B cell (primary cell): ENCODE results near the gene ADAM12. TPM values are rescaled to one million over a fixed set of nuclear protein-coding genes. Genes with fewer than 3 reads are reported as not detected.

Source experiments
- ATAC-seq: fragments of 200-7000 bp; cut with Tn5 transposase; one replicate; pipeline ENCODE4 v1.10.0; 2021; ENCODE audit warnings: low read depth, mild to moderate bottlenecking, moderate number of reproducible peaks, moderate library complexity
- CTCF ChIA-PET: fragments of 350-600 bp; sonication (Branson Sonifier 250); formaldehyde crosslinking; loops from one replicate; lab custom pipeline; 2021; ENCODE audit warnings: antibody characterized with exemption, inconsistent platforms; lab: Charles Lee
- POLR2A ChIA-PET: fragments of 350-600 bp; sonication (Branson Sonifier 250); formaldehyde crosslinking; loops from one replicate; lab custom pipeline; 2021; ENCODE audit warnings: antibody characterized with exemption; lab: Charles Lee
- DNase-seq: peaks from one replicate; pipeline ENCODE4 v3.0.0; 2013
- H2AFZ ChIP-seq: 2 replicates; pipeline ENCODE4 v1.6.1; 2012; ENCODE audit warnings: mild to moderate bottlenecking, low read depth, low read length; ENCODE audit not compliant: insufficient read depth, poor library complexity, severe bottlenecking
- H3K27ac ChIP-seq, 2 donors: 1 replicate in 1 of 2; 2 replicates in 1 of 2; pipeline ENCODE4 v1.5.1; 2012 to 2013; ENCODE audit warnings: low read length in 2 of 2, mild to moderate bottlenecking in 2 of 2, moderate library complexity in 1 of 2
- H3K27me3 ChIP-seq, 4 experiments: fragments of 200-600 bp in 1 of 4; sonication (generic) in 1 of 4; replicated peaks in 1 of 4; 1 replicate in 2 of 4; 2 replicates in 2 of 4; pipeline versions ENCODE4 v1.6.1 to v1.7.0; 2013 to 2016; ENCODE audit warnings: low read length in 3 of 4, mild to moderate bottlenecking in 2 of 4, mixed read lengths in 1 of 4, moderate library complexity in 1 of 4; ENCODE audit not compliant: insufficient read depth in 4 of 4, control insufficient read depth in 3 of 4; ENCODE audit errors: control extremely low read depth in 1 of 4
- H3K36me3 ChIP-seq, 2 experiments: replicated peaks in 1 of 2; 1 replicate in 1 of 2; 2 replicates in 1 of 2; pipeline versions ENCODE4 v1.6.1 to v1.7.1; 2013; ENCODE audit warnings: low read length in 1 of 2; ENCODE audit not compliant: insufficient read depth in 2 of 2, control insufficient read depth in 1 of 2; ENCODE audit errors: control extremely low read depth in 1 of 2, extremely low read depth in 1 of 2
- H3K4me1 ChIP-seq, 2 donors: fragments of 200-600 bp in 1 of 2; sonication (generic) in 1 of 2; 1 replicate in 1 of 2; 2 replicates in 1 of 2; pipeline versions ENCODE4 v1.5.1 to v1.6.1; 2013 to 2017; ENCODE audit warnings: low read length in 2 of 2; ENCODE audit not compliant: control insufficient read depth in 2 of 2, insufficient read depth in 2 of 2
- H3K4me2 ChIP-seq: replicated peaks from 2 replicates; pipeline ENCODE3; 2012; ENCODE audit warnings: mild to moderate bottlenecking, low read depth, low read length; ENCODE audit not compliant: poor library complexity, severe bottlenecking
- H3K4me3 ChIP-seq, 5 experiments: fragments of 200-600 bp in 1 of 5; sonication (generic) in 1 of 5; 1 replicate in 3 of 5; 2 replicates in 2 of 5; pipeline versions ENCODE4 v1.5.1 to v1.7.0; 2011 to 2016; ENCODE audit warnings: low read length in 4 of 5, mild to moderate bottlenecking in 4 of 5, low read depth in 2 of 5, control low read depth in 1 of 5, moderate library complexity in 1 of 5; ENCODE audit not compliant: insufficient read depth in 1 of 5; ENCODE audit errors: control extremely low read depth in 1 of 5, extremely low read depth in 1 of 5
- H3K79me2 ChIP-seq: fragments of 200-600 bp; sonication (generic); one replicate; pipeline ENCODE4 v1.6.0; 2016; ENCODE audit warnings: low read length; ENCODE audit not compliant: control insufficient read depth, insufficient read depth
- H3K9ac ChIP-seq: fragments of 200-600 bp; sonication (generic); 2 replicates; pipeline ENCODE4 v1.6.1; 2017; ENCODE audit warnings: mild to moderate bottlenecking, low read length, moderate library complexity
- H3K9me3 ChIP-seq, 3 donors: one replicate each; pipeline versions ENCODE4 v1.6.1 to v1.7.1; 2013; ENCODE audit warnings: low read length in 2 of 3; ENCODE audit not compliant: control insufficient read depth in 2 of 3, insufficient read depth in 1 of 3; ENCODE audit errors: control extremely low read depth in 1 of 3
- H4K20me1 ChIP-seq: 2 replicates; pipeline ENCODE4 v1.6.0; 2012; ENCODE audit warnings: mild to moderate bottlenecking, low read length; ENCODE audit not compliant: insufficient read depth, control insufficient read depth, poor library complexity, severe bottlenecking
- H3K27ac Mint-ChIP-seq: one replicate; pipeline ENCODE4 v1.8.0; 2021; ENCODE audit warnings: mixed read lengths
- H3K27me3 Mint-ChIP-seq: one replicate; pipeline ENCODE4 v1.8.0; 2021; ENCODE audit warnings: mixed read lengths
- H3K4me1 Mint-ChIP-seq: one replicate; pipeline ENCODE4 v1.8.0; 2021; ENCODE audit warnings: mixed read lengths
- H3K4me3 Mint-ChIP-seq: one replicate; pipeline ENCODE4 v1.8.0; 2021; ENCODE audit warnings: mixed read lengths
- H3K9me3 Mint-ChIP-seq: one replicate; pipeline ENCODE4 v1.8.0; 2022; ENCODE audit warnings: mixed read lengths; ENCODE audit not compliant: insufficient read depth
- CTCF ChIP-seq: fragments of 200-600 bp; IDR thresholded peaks from one replicate; pipeline ENCODE4 v1.8.0; 2022; ENCODE audit warnings: antibody characterized with exemption, mild to moderate bottlenecking
- EZH2 ChIP-seq: IDR thresholded peaks from 2 replicates; pipeline ENCODE4 v1.6.1; 2012; ENCODE audit warnings: borderline replicate concordance, low read depth, mild to moderate bottlenecking, moderate library complexity, low read length; ENCODE audit not compliant: insufficient read depth, poor library complexity, severe bottlenecking
- WGBS: methylation state at CpG from one replicate; pipeline ENCODE4 v1.1.5; 2013; ENCODE audit warnings: missing lambda C conversion rate; ENCODE audit not compliant: insufficient coverage; 5-methylcytosine and 5-hydroxymethylcytosine counted together
- intact Hi-C: fragments of 100-400 bp; cut with micrococcal nuclease; formaldehyde crosslinking; loops from one replicate; pipeline ENCODE4 v1.10.0; 2022
- polyA plus RNA-seq: library from polyadenylated mRNA; depleted of rRNA; stranded (reverse); fragments of >200 nt; gene quantifications from 2 replicates; pipeline ENCODE4 v1.2.3, GENCODE V29; 2012
- total RNA-seq, 2 donors: library from RNA; stranded (reverse); fragments of 120-200 nt in 1 of 2; gene quantifications; 1 replicate in 1 of 2; 2 replicates in 1 of 2; pipeline versions ENCODE4 v1.2.3 to v1.2.4, GENCODE V29; 2013 to 2022

ADAM12 gene
- total and polyA plus RNA-seq, 2 donors (not counting 1 experiment from before 2014, with no cell fraction given) = 0.01 to 0.22 TPM

- intact Hi-C loops = no loop called here
- H3K4me3 ChIP-seq = no peak overlapping the region
- H3K4me2 ChIP-seq = no peak overlapping the region
- ATAC-seq (no peak), DNase-seq (no peak)
- CTCF ChIA-PET = no interaction called here
- Mint-ChIP-seq H3K9me3 (no peaks in the 10 kb centered on the region), H3K4me1 (no peaks in the 10 kb centered on the region), H3K27me3 (peaks cover 3% of the 10 kb centered on the region), H3K4me3 (no peak overlapping the region), H3K27ac (no peak overlapping the region)
- H3K27ac ChIP-seq = no peak overlapping the region
- no peaks in the 10 kb centered on the region for H3K79me2 ChIP-seq
- no peaks in the 10 kb centered on the region for H3K36me3 ChIP-seq
- TF ChIP-seq EZH2 = no peak
- no peak for TF ChIP-seq CTCF
- no peak overlapping the region for H2AFZ ChIP-seq
- no peaks in the 10 kb centered on the region for H3K9me3 ChIP-seq
- no peaks in the 10 kb centered on the region for H3K27me3 ChIP-seq
- no peaks in the 10 kb centered on the region for H3K4me1 ChIP-seq
- POLR2A ChIA-PET = no interaction called here
- H3K9ac ChIP-seq = no peak overlapping the region
- H4K20me1 ChIP-seq = no peaks in the 10 kb centered on the region
- WGBS = 100% methylated on average over 1 of the region's 3 CpGs
These were observed 371.4 kb downstream of the ADAM12 start for GRCh38 chr10:126016882-126017281.

GRCh38 chr10:126016156-126016805, 372.0 kb downstream of the ADAM12 start:
- ChIA-PET CTCF (no interaction called here), POLR2A (no interaction called here)
- Histone ChIP-seq H3K4me2 (no peak overlapping the region), H3K9ac (no peak overlapping the region), H3K4me1 (no peaks in the 10 kb centered on the region), H4K20me1 (no peaks in the 10 kb centered on the region), H3K4me3 (no peak overlapping the region), H3K9me3 (no peaks in the 10 kb centered on the region), H3K79me2 (no peaks in the 10 kb centered on the region), H2AFZ (no peak overlapping the region), H3K27ac (no peak overlapping the region), H3K36me3 (no peaks in the 10 kb centered on the region), H3K27me3 (no peaks in the 10 kb centered on the region)
- Mint-ChIP-seq H3K4me1 (no peaks in the 10 kb centered on the region), H3K4me3 (no peak overlapping the region), H3K27me3 (no peaks in the 10 kb centered on the region), H3K27ac (no peak overlapping the region), H3K9me3 (no peaks in the 10 kb centered on the region)
- intact Hi-C loops = no loop called here
- ATAC-seq = no peak
- 97% methylated on average over 3 of the region's 4 CpGs for WGBS
- DNase-seq = no peak
- no peak for TF ChIP-seq EZH2
- no peak for TF ChIP-seq CTCF
